Cortex of kidney (tissue), 1 donor: ENCODE results near the gene HEXIM2.

Source experiments
- DNase-seq: peaks from one replicate; lab custom pipeline; 2025; lab: John Stamatoyannopoulos, UW

HEXIM2 gene

GRCh38 chr17:45144199-45145034, 17.3 kb upstream of the HEXIM2 start:
- DNase-seq = no peak

GRCh38 chr17:45145035-45145389, 16.7 kb upstream of the HEXIM2 start:
- no peak for DNase-seq

- no peak for DNase-seq
These were observed 15.5 kb upstream of the HEXIM2 start for GRCh38 chr17:45146166-45146565.

- DNase-seq = no peak
These were observed 15.1 kb upstream of the HEXIM2 start for GRCh38 chr17:45146592-45146889.

- no peak for DNase-seq
These were observed 14.6 kb upstream of the HEXIM2 start for GRCh38 chr17:45146890-45147580.

- DNase-seq = no peak
These were observed 14.0 kb upstream of the HEXIM2 start for GRCh38 chr17:45147581-45148182.

GRCh38 chr17:45148183-45149036, 13.3 kb upstream of the HEXIM2 start, which contains the start of gene HEXIM1:
Gene HEXIM1 (plus strand): TSS chr17:45148475. CDS start chr17:45149191, 716 bp downstream.
- peak; percentile 91 for DNase-seq

GRCh38 chr17:45149037-45149668, 12.5 kb upstream of the HEXIM2 start:
- no peak for DNase-seq

- DNase-seq = no peak
These were observed 11.7 kb upstream of the HEXIM2 start for GRCh38 chr17:45149669-45150664.

GRCh38 chr17:45150911-45151809, 10.5 kb upstream of the HEXIM2 start:
- no peak for DNase-seq

GRCh38 chr17:45155029-45155428, 6.6 kb upstream of the HEXIM2 start:
- DNase-seq = no peak

- no peak for DNase-seq
These were observed 6.2 kb upstream of the HEXIM2 start for GRCh38 chr17:45155483-45155882.

GRCh38 chr17:45156242-45156641, 5.4 kb upstream of the HEXIM2 start:
- DNase-seq = no peak

- DNase-seq = no peak
These were observed 1.0 kb upstream of the HEXIM2 start for GRCh38 chr17:45160447-45161287.

GRCh38 chr17:45162025-45162687, 481 bp downstream of the HEXIM2 start:
- no peak for DNase-seq

GRCh38 chr17:45164734-45165269, 3.1 kb downstream of the HEXIM2 start:
- no peak for DNase-seq

- no peak for DNase-seq
These were observed 7.5 kb downstream of the HEXIM2 start for GRCh38 chr17:45168991-45169752.
